Renal cortex interstitium (tissue), 11 donors: Measurements from ENCODE around the gene LCN2. TPM values are rescaled to one million over a fixed set of nuclear protein-coding genes. Genes with fewer than 3 reads are reported as not detected.
A peak's percentile ranks its signal among the peaks of the same experiment; 100 is the strongest.

Source experiments
- DNase-seq, 11 donors: peaks; one replicate each; pipeline ENCODE4 v3.0.0-alpha.2; 2013; ENCODE audit warnings: low read depth in 9 of 11, low spot score in 4 of 11; ENCODE audit errors: extremely low read depth in 1 of 11
- polyA plus RNA-seq, 3 donors: library from polyadenylated mRNA; unstranded; fragments of 120-200 nt; gene quantifications; one replicate each; pipeline ENCODE4 v1.2.1, GENCODE V29; 2013; ENCODE audit not compliant: insufficient read length in 3 of 3

Gene LCN2
- polyA plus RNA-seq, 3 donors = 1.2 to 1.3 (median 1.2) TPM

DNA sequence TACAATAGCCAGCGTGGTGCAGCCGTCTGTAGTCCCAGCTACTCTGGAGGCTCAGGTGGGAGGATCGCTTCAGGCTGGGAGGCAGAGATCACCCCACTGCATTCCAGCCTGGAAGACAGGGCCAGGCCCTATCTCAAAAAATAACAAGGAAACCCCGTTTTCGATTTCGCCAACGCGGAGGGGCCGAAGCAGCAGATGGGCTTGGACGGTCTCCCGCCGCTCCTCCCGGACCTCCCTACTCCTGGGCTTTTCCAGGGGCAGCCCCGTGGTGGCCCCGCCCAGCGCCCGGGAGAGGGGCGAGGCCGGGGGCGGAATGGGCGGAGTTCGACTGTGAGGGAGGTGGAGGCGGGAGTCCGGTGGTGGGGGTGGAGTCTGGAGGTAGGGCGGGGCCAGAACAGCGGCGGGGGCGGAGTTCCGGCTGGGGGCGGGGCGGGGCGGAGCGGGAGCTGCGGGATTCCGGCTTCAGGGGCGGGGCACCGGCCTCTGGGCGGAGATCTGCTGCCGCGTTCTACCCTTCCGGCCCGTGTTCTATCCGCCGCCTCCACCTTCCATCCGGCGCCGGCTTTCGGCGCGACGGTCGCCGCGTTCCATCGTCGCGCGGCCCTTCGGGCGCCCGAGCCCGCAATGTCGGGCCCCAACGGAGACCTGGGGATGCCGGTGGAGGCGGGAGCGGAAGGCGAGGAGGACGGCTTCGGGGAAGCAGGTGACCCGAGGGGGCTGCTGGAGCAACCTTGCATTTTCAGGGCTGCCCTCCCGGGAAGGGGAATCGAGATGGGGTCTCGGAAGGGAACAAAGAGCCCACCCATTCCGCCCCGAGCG lies 10.7 kb downstream of the LCN2 start, which contains the start of gene BBLN:
Gene BBLN, plus strand, starts transcription at position 482 of the 819 bp plus-strand sequence. Its CDS starts 143 bp downstream, at position 625.
- DNase-seq = peak; percentile 72 to 94 (median 89)

DNA sequence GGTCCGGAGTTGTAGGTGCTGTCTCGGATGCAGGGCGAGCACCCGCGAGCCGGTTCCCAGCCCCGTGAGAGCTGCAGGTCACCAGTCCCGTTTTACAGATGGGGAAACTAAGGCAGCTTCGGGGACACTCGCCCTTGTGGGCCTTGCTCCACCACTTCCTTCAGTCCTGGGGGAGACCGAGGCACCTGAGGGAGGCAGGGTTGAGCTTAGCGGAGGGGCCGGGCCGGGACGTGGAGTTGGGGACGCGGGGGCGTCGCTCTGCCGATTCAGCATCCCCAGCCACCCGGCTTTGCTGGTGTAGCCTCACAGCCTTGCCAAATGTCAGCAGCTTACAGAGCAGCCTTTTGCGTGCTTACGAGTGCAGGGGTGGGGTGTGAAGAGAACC lies 11.3 kb downstream of the LCN2 start:
- no peak for DNase-seq

DNA sequence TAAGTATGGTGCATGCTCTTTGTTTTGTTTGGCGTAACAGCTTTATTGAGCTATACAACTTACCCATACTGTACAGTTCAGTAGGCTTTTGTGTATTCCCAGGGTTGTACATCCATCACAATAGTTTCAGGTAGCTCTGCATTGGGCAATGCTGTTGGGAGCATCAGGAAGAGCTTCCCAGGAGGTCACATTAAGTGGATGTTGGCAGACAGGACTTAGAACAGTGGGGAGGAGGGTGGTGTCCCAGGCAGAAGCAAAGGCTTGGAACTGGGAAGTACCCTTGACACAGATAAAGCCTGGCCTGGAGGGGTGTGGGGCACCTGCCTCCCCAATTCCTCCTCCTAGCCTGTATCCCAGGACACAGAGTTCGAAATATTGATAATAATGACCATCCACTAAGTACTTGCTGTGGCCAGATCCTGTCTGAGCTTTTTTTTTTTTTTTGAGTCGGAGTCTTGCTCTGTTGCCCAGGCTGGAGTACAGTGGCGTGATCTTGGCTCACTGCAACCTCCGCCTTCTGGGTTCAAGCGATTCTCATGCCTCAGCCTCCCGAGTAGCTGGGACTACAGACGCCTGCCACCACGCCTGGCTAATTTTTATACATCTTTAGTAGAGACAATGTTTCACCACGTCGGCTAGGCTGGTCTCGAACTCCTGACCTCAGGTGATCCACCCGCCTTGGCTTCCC lies 12.1 kb downstream of the LCN2 start:
- DNase-seq = no peak

DNA sequence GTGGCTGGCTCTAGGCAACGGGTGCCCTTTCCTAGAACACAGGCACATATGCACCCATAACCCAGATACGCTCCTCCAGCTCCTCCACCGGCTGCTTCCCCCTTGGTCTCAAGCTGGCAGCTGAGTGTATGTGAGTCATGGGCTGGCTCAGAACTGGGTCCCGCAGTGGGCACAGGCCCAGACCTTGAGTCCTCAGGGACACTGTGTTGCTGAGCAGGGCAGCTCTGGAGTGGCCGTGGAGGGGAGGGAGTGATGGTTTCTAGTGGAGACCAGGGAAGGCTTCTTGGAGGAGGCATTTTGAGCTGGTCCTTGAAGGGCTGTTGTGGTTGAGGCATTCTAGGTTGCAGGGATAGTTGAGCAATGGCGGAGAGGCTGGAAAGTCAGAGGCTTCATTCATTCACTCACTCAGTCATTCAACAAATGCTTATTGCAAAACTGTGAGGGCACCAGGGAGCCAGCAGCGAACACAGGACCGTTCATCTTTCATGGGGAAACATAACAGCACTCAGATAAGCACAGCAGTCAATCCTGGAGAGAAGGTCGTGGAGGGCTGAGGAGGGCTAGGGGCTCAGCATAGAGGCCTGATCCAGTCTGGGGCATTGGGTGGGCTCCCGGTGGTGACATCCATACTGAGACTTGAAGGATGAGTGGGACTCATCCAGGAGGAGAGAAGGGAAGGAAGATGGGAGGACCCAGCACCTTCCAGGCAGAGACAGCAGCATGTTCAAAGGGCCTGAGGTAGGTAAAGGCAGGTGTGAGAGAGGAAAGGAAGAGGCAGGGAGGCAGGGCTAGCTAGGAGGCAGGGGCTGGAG lies 13.2 kb downstream of the LCN2 start:
- DNase-seq = no peak

DNA sequence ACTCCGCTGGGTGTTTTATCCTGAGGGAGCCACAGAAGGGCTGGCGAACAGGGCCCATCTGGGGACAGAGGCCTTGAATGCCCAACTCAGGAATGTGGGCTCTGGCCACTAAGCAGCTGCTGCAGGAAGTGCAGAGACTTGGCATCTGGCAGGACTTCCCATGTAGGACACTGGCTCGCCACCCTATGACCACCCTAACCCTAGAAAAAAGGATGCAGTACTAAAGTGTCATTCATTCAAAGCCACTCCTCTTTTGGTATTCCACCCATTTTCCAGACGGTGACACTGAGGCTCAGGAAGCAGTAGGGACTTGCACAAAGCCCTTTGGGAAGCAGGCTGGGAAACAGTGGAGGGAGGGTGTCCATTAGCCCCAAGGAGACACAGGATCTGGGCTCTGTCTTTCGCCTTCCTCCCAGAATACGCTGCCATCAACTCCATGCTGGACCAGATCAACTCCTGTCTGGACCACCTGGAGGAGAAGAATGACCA lies 13.8 kb downstream of the LCN2 start:
- no peak for DNase-seq

DNA sequence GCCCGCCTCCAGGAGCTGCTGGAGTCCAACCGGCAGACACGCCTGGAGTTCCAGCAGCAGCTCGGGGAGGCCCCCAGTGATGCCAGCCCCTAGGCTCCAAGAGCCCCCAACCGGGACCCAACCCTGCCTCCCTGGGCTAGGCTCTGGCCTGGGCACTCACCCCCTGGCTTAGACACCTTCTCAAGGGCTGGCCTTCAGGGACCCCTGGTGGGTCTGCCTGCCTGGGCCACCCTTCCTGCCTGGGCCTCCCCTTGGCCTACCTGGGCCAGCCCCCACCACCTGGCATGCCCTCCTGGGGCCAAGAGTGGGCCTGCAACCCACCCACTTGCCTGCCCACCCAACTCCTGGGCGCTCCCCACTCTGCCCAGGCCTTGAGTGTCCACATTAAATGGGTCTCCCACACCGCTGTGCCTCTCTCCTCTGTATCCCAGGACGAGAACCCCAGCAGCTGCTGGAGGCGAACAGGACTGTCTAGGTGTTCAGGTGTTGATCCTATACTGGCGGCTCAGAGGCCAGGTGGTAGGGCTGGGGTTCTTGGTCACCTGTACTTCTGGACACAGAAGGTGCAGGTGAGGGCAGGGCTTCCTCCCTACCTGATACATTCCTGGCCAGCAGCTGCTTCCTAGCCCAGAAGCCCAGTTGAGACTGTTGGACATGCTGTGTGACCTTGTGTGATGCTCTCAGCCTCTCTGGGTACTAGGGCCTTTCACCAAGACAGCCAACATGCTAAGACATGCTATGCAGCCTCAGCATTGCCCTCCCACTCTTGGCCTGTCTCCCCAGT lies 14.5 kb downstream of the LCN2 start:
- DNase-seq = no peak

DNA sequence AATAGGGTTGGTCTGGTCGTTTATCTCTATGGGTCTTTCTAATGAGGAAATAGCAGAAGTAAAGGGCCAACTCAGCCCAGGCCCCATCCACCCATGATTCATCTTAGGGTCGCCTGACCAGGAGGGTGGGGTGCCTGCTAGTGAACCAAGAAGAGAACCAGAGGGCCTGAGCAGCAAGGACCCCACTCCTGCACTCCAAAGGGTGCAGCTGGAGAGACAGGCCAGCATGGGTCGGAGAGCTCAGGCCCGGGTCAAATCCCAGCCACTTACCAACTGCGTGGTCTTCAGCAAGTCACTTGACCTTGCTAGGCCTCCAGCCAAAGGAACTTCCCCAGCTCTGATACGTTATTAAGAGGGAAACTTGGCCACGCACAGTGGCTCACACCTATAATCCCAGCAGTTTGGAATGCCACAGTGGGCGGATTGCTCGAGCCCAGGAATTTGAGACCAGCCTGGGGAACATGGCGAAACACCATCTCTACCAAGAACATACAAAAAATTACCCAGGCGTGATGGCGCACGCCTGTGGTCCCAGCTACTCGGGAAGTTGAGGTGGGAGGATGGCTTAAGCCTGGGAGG lies 15.1 kb downstream of the LCN2 start:
- no peak for DNase-seq

DNA sequence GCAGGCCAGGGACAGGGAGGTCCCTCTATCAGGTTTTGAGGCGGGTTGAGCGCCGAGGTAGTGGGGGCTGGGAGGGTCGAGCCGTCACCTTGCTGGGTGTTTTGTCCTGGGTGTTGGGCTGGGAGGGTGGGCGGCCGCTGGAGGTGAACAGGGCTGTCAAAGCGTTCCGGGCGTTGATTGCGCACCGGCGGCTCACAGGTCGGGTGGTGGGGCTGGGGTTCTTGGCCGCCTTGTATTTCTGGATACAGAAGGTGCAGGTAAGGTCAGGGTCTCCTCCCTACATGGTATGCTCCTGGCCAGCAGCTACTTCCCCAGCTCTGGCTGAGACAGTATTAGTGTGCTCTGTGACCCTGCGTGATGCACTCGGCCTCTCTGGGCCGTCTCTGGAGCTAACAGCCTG lies 16.9 kb downstream of the LCN2 start:
- DNase-seq = no peak

DNA sequence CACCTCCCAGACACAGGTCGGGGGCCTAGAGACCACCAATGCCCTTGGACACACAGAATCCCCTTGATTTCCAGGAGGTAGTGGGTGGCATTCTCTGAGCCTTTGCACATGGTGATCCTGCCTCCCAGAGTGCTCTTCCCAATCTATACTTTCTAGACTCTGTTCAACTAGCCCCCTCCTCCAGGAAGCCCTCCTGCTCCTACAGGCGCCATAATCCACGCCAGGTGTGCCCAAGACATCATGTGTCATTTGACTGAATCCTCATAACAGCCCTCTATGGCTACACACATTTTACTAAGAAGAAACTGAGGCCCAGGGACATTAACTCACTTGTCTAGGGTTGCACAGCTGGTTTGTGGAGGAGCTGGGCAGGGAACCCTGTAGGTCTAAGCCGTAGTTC lies 18.0 kb downstream of the LCN2 start:
- DNase-seq = no peak

DNA sequence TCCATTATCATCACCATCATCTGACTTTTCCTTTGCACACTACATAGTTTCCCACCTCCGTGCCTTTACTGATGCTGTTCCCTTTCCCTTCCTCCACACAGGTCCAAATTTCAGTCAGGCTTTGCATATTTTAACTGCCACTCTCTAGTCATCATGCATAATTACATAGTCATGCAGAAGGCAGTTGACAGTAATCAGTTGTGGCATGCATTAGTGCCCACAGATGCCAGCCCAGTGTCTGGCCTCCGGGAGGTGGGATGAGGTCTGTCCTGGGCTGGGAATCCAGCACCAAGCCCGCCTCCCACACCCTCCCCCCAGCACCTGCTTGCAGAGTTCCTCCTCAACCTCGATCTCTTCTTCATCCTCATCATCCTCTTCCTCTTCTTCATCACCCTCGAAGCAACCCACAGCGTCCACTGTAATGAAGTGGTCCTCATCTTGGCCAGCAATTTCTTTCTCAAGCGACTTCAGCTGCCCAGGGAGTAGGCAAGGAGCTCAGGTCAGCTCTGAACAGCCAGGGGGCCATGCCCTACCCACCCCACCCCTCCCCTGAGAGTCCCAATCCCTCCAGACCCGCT lies 19.6 kb downstream of the LCN2 start:
- no peak for DNase-seq

DNA sequence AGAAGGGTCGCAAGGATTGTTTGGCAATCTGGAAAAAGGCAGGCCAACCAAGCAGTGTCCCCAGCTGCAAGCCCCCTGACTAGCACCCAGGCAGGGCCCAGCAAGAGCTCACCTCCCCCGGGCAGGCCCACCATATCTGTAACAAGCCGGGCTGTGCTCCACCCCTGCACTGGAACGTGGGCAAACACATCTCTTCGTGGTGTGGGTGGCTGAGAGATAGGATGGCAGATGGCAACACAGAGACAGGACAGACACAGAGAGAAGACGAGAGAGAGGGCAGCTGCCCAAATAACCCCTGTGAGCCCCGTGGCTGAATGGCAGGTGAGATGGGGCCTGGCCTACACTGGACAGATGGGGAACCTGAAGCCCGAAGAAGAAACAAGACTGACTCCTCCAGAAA lies 20.2 kb downstream of the LCN2 start:
- no peak for DNase-seq

DNA sequence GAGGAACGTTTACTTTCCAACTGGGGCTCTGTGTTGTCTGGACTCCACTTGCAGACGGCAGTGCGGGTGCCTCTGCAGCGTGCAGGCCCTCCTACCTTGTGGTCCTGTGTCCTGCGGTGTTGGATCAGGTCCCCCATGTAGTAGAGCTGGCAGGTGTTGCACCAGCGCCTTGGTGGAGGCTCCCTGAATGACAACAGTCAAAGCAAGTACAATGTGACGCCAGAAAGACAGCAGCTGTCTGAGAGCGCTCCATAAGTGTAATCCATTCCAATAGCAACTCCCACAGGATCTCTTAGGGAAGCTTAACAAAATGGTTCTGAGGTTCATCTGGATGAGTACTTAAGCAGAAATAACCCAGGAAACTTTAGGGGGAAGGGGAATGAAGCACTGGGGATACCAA lies 20.7 kb downstream of the LCN2 start:
- DNase-seq = no peak

DNA sequence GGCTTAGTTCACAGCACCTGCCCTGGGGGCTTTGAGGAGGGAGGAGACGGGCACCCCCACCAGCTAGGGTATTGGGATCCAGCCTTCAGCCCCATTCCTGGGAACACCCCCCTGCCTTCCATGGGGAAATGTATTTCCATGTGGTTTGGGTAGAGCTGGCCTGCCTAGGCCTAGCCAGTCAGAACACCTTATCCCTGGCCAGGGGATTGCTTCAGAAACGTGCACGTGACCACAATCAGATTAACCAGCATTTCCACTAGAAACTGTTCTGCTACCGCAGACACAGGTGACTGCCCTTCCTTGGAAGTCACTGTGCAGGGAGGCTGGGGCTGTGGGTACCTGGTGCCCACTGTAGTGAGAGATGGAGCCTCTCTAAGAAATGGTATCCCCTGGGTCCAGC lies 24.8 kb downstream of the LCN2 start:
- DNase-seq = no peak

DNA sequence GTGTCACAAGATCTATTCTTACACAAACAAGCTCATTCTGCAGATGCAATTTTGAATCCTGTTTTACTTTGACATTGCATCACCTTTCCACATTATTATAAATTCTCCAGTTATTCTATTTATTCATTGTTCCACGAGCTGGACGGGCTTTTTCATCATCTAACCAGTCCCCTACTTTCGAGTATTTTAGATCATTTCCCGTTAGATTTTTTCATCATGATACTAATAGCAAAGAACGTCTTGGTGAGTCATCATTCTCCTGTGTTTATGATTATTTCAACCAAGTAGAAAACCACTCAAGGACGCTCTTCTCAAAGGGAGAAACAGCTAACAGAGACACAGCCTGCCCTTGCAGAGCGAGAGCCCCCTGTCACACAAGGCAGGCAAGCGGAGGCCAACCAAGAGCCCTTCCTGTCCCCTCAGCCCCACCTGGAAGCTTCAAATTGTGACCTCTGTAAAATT lies 25.9 kb downstream of the LCN2 start:
- DNase-seq = no peak

DNA sequence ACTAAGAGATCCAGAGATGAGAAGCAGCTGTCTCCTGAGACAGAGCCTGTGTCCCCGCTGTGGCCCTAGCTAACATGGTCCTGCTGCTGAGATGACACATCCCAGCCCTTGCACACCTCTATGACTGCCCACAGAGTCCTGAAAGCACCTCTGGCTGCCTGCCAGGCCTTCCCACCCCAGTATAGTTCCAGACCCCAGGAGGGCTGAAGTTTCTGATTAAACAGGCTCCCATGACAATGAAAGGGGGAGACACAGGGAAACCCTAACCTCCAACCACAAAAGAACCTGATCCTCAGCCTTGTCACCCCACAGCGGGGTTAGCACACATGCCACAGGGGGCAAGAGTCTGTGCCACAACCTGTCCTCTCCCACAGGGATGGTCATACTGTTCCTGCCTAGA lies 26.5 kb downstream of the LCN2 start:
- no peak for DNase-seq

DNA sequence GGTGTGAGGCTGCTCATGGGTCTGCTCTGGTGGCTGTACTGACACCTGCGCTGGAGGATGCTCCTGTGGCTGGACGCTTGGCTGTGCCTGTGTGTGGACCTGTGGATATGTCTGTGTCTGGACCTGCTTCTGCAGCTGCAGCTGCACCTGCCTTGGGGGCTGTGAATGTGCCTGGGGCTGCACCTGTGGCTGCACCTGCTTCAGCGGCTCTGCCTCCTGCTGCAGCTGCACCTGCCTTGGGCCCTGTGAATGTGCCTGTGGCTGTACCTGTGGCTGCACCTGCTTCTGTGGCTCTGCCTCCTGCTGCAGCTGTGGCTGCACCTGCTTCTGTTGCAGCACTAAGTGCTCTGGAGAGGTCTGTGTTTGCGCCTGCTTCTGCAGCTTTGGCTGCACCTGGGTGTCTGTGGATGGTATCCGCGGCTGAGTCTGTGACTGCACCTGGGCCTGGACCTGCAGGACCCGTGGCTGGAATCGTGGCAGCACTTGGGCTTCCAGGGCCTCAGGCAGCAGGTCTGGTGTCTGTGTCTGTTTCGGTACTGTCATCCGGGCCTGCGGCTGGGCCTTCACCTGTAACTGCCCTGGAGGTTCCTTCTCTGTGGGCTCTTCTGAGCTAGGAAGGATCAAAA lies 29.7 kb downstream of the LCN2 start:
- DNase-seq = no peak

DNA sequence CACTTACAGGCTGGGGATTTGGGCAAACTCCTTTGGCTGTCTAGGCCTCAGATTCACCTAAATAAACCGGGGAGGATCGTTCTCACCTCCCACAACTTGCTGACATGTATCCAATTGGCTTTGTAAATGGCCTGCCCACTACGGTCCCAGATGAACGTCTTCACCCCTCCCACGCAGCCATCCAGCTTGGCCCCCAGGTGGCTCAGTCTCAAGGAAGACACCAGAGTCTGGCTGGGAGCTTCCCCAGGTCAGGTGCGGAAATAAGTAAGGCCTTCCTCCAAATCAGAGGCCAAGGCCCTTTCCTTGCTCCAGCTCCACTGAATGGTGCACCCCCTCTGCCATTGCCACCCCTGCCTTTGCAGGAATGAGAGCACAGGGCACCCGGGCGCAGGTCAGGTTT lies 30.7 kb downstream of the LCN2 start:
- no peak for DNase-seq

DNA sequence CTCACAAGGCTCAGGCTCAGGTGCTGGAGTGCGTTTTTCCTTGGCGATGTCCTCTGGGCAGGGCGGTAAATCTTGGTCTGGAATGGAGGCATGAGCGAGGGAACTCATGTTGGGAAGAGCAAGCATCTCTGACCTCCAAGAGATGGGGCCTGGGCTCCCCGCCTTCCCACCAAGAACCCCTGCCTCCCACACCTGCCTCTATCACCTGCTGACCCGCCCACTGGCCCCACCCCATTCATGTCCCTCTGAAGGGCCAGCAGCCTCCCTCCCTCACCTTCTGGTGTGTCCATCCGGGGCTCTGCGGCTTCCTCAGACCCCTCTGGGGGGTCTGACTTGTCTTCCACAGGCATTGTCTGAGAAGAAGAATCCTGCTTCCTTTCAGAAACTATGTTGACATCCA lies 31.2 kb downstream of the LCN2 start:
- DNase-seq = no peak
